ENCODE measurements around the gene PHIP. TPM values are rescaled to one million over a fixed set of nuclear protein-coding genes. Genes with fewer than 3 reads are reported as not detected.

The PHIP gene
- total RNA-seq, 1 donor from 2014 or later = 42.4 TPM

- TF ChIP-seq CTCF (IDR thresholded peaks at IDR 0.05; ENCODE audit: unreplicated experiment) = no peak
- Mint-ChIP-seq H3K27ac (ENCODE audit: unreplicated experiment) (no peak overlapping the region), H3K4me1 (ENCODE audit: unreplicated experiment) (no peaks in the 10 kb centered on the region), H3K4me3 (ENCODE audit: unreplicated experiment) (no peak overlapping the region), H3K9me3 (ENCODE audit: unreplicated experiment) (no peaks in the 10 kb centered on the region), H3K36me3 (ENCODE audit: low read depth, unreplicated experiment) (peaks cover 28% of the 10 kb centered on the region), H3K27me3 (ENCODE audit: unreplicated experiment) (no peaks in the 10 kb centered on the region)
- no peak for DNase-seq (ENCODE audit: low spot score)
Measured at GRCh38 chr6:78999737-79000136, 78.3 kb downstream of the PHIP start.

- Mint-ChIP-seq H3K27ac (ENCODE audit: unreplicated experiment) (no peak overlapping the region), H3K4me1 (ENCODE audit: unreplicated experiment) (no peaks in the 10 kb centered on the region), H3K9me3 (ENCODE audit: unreplicated experiment) (no peaks in the 10 kb centered on the region), H3K36me3 (ENCODE audit: low read depth, unreplicated experiment) (peaks cover 52% of the 10 kb centered on the region), H3K27me3 (ENCODE audit: unreplicated experiment) (no peaks in the 10 kb centered on the region), H3K4me3 (ENCODE audit: unreplicated experiment) (peak overlapping the region; percentile 25)
- no peak for TF ChIP-seq CTCF (IDR thresholded peaks at IDR 0.05; ENCODE audit: unreplicated experiment)
- DNase-seq (ENCODE audit: low spot score) = no peak
Measured at GRCh38 chr6:78995946-78996345, 82.1 kb downstream of the PHIP start.

- Mint-ChIP-seq H3K9me3 (ENCODE audit: unreplicated experiment) (no peaks in the 10 kb centered on the region), H3K4me3 (ENCODE audit: unreplicated experiment) (no peak overlapping the region), H3K36me3 (ENCODE audit: low read depth, unreplicated experiment) (peaks cover 52% of the 10 kb centered on the region), H3K4me1 (ENCODE audit: unreplicated experiment) (no peaks in the 10 kb centered on the region), H3K27me3 (ENCODE audit: unreplicated experiment) (no peaks in the 10 kb centered on the region), H3K27ac (ENCODE audit: unreplicated experiment) (no peak overlapping the region)
- no peak for DNase-seq (ENCODE audit: low spot score)
- no peak for TF ChIP-seq CTCF (IDR thresholded peaks at IDR 0.05; ENCODE audit: unreplicated experiment)
Measured at GRCh38 chr6:78995346-78995745, 82.7 kb downstream of the PHIP start.

GRCh38 chr6:78993955-78994354 is 84.1 kb downstream of the PHIP start:
- no peaks in the 10 kb centered on the region for H3K9me3 Mint-ChIP-seq (ENCODE audit: unreplicated experiment)
- H3K36me3 Mint-ChIP-seq (ENCODE audit: low read depth, unreplicated experiment) = peaks cover 60% of the 10 kb centered on the region

GRCh38 chr6:78989191-78989590 is 88.9 kb downstream of the PHIP start:
- no peaks in the 10 kb centered on the region for H3K27me3 Mint-ChIP-seq (ENCODE audit: unreplicated experiment)
- H3K27ac Mint-ChIP-seq (ENCODE audit: unreplicated experiment) = no peak overlapping the region
- no peak for TF ChIP-seq CTCF (IDR thresholded peaks at IDR 0.05; ENCODE audit: unreplicated experiment)
- peak overlapping the region; percentile 2 for H3K4me3 Mint-ChIP-seq (ENCODE audit: unreplicated experiment)
- no peaks in the 10 kb centered on the region for H3K9me3 Mint-ChIP-seq (ENCODE audit: unreplicated experiment)
- no peaks in the 10 kb centered on the region for H3K4me1 Mint-ChIP-seq (ENCODE audit: unreplicated experiment)
- DNase-seq (ENCODE audit: low spot score) = no peak
- H3K36me3 Mint-ChIP-seq (ENCODE audit: low read depth, unreplicated experiment) = peaks cover 35% of the 10 kb centered on the region

More at GRCh38 chr6:78993955-78994354, 84.1 kb downstream of the PHIP start:
- Mint-ChIP-seq H3K4me3 (ENCODE audit: unreplicated experiment) (peak overlapping the region; percentile 70), H3K27ac (ENCODE audit: unreplicated experiment) (no peak overlapping the region), H3K27me3 (ENCODE audit: unreplicated experiment) (no peaks in the 10 kb centered on the region), H3K4me1 (ENCODE audit: unreplicated experiment) (no peaks in the 10 kb centered on the region)
- TF ChIP-seq CTCF (IDR thresholded peaks at IDR 0.05; ENCODE audit: unreplicated experiment) = no peak
- DNase-seq (ENCODE audit: low spot score) = no peak

Measured in endothelial cell (in vitro differentiated cells).